CD4-positive, alpha-beta T cell treated with Interleukin-4 for 1 hour (primary cell): ENCODE measurements around the gene CLASP1.
"Not testable (repeated sequence)": the region's sequence is repeated elsewhere in the genome, so short reads cannot be mapped to it uniquely, and the experiment has no call there.

Source experiments
- DNase-seq, 2 donors: peaks; one replicate each; pipeline ENCODE4 v3.0.0-alpha.2; 2020 to 2022

Gene CLASP1

GRCh38 chr2:121570667-121571055 is 78.6 kb downstream of the CLASP1 start:
- no peak for DNase-seq

GRCh38 chr2:121570036-121570666 is 79.1 kb downstream of the CLASP1 start:
- DNase-seq: no peak

- no peak for DNase-seq
These were observed 81.3 kb downstream of the CLASP1 start for GRCh38 chr2:121567957-121568409.

- DNase-seq: no peak
These were observed 81.8 kb downstream of the CLASP1 start for GRCh38 chr2:121567452-121567851.

DNA sequence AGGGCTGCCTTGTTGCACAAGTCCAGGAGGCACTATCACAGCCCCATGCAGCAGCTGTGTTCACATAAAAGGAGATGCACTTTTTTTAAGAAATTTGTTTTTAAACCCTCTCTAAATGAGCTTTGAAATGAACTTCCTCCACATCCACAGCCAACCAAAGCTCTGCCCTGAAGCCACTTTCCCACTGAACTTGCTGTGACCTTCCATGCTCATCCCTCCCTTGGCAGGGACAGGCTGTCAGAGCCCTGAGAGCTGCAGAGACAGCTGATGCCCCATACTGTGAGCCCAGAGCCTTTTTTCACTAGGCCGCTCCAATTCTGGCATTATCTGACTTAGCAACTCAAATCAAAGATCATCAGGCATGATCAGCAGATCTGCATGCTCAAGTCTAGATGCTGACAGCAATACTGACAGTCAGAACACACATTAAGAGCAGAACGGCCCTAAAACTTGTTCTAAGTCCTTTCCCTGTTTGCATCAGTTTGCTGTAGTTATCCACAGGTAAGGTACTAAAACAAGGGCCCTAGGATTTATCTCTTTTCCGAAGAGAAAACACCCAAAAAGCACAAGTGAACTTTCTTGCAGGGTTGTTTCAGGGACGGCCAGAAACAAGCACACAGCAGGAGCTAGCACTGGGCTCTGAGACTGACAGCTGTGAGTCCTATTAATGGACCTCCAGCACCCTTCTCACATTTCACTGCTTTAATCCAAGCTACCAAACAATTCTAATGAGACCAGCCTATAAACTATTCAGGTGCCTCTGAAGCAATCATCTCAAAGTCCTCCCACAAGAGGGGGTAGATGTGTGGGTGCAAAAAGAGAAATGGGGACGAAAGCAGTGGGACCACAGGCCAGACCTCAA is 83.6 kb downstream of the CLASP1 start:
- no peak for DNase-seq

- no peak for DNase-seq
These were observed 84.4 kb downstream of the CLASP1 start for GRCh38 chr2:121564905-121565304.

DNA sequence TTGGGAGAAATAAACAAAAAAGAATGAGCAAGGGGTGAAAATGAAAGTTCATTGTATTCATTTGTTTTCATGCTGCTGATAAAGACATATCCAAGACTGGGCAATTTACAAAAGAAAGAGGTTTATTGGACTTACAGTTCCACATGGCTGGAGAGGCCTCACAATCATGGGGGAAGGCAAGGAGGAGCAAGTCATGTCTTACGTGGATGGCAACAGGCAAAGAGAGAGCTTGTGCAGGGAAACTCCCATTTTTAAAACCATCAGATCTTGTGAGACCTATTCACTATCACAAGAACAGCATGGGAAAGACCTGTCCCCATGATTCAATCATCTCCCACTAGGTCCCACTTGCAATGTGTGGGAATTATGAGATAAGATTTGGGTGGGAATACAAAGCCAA is 85.5 kb downstream of the CLASP1 start:
- not testable (repeated sequence) for DNase-seq

GRCh38 chr2:121562269-121563176 is 86.7 kb downstream of the CLASP1 start:
- no peak for DNase-seq

- no peak for DNase-seq
These were observed 87.5 kb downstream of the CLASP1 start for GRCh38 chr2:121561617-121562268.

DNA sequence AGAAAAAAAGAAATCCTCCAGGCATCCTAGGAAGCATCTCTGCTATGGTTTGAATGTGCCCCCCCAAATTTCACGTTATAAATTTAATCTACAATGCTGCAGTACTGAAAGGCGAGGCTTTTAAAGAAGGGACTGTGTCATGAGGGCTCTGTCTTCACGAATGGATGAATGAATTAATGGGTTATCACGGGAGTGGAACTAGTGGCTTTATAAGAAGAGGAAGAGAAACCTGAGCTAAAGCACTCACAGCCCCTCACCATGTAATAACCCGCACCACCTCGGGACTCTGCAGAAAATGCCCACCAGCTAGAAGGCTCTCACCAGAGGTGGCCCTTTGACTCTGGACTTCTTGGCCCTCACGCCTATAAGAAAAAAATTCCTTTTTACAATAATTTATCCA is 90.9 kb downstream of the CLASP1 start:
- no peak for DNase-seq

DNA sequence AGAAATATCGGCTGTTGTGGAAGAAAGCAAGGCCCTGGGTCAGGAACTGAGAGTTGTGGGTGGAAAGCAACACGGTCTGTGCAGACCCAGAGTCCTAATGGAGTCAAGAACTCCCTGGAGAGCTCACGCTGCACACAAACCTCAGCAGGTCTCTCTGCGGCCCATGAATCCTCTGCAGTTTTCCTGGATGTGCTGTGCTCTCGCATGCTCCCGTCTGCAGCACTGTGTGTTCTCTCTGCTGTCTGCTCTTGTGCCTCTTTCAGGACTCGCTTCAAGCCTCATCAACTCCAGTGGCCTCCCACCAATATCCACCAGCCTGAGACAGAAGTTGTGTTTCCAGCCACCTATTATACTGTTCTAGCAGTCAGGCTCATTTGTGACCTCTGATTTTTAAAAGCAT is 94.3 kb downstream of the CLASP1 start:
- DNase-seq: no peak

- DNase-seq: not testable (repeated sequence)
These were observed 96.6 kb downstream of the CLASP1 start for GRCh38 chr2:121552477-121553180.

- no peak for DNase-seq
These were observed 98.6 kb downstream of the CLASP1 start for GRCh38 chr2:121550669-121551068.

DNA sequence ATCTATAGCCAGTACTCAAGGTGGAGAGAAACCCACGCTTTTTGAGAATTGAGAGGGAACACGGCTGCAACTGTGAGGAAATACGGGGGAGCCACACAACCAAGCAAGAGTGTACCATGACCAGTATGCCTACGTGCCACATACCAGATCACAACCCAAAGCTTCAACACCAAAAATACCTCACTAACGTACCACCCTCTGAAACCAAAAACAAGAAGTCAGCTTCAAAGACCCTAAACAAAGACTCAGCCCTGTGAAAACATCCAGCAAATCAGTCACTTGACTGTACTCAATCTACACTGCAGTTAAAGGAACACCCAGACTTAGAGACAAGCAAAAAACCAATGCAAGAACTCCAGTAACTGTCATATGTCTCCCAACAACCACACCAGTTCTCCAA is 101.6 kb downstream of the CLASP1 start:
- no peak for DNase-seq

DNA sequence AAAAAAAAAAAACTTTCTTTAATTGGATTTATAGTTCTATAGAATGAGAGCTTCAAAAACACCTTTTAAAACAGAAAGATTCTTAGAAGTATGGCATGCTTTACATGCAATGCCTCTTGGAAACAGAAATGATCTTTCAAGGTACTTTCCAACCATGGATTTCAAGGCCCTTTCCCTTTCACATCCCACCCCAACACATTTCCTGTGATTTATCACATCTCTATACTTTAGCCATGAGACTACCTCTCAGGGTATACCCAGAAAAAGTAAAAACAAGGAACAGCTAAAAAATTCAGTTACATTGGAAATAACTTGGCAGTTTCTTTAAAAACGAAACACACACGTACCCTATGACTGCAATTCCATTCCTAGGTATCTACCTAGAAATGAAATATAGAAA is 103.3 kb downstream of the CLASP1 start:
- no peak for DNase-seq

DNA sequence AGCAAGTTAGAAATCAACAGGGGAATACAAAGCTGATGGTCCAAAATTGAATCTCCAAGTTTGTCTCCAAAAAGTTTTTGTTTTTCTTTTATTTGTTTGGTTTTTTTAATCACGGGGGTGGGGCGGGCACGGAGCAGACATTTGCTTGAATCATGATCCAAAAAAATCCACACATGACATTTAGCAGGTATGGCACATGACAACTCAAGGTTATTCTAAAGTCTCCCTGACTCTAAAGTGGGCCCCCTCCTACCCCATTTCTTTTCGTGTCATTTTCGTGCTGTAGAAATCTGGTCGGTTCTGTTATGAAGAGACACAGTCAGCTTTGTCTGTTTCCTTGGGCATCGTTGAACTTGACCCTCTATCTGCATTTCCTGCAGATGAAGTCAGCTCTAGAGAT is 104.0 kb downstream of the CLASP1 start:
- DNase-seq: no peak

GRCh38 chr2:121541495-121541894 is 107.8 kb downstream of the CLASP1 start:
- no peak for DNase-seq

DNA sequence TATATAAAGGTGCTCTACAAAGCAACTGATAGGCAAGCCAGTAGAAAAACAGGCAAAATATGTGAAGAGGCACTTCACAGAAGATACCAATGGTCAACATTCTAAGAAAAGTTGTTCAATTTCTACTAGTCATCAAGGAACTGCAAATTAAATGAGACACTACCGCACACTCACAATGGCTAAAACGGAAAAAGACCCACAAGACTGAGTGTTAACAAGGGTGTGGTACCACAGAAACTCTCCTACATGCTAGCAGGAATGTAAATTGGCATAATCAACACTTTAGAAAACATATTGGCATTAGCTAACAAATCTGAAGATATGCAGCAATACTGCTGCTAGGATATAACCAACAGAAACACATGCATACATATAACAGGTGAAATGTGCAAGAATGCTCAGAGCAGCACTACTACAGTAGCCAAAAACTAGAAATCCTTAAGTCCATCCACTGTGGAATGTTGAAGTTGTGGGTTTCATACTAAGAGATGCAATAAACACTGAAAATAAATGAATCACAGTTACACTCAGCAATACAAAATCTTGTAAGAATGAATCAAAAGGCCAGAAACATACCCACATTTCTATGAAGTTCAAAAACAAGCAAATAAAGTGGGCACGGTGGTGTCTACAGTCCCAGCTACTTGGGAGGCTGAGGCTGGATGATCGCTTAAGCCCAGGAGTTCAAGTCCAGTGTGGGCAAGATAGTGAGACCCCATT is 109.4 kb downstream of the CLASP1 start:
- DNase-seq: no peak

- no peak for DNase-seq
These were observed 112.3 kb downstream of the CLASP1 start for GRCh38 chr2:121536850-121537557.

- DNase-seq: no peak
These were observed 112.9 kb downstream of the CLASP1 start for GRCh38 chr2:121536347-121536746.

DNA sequence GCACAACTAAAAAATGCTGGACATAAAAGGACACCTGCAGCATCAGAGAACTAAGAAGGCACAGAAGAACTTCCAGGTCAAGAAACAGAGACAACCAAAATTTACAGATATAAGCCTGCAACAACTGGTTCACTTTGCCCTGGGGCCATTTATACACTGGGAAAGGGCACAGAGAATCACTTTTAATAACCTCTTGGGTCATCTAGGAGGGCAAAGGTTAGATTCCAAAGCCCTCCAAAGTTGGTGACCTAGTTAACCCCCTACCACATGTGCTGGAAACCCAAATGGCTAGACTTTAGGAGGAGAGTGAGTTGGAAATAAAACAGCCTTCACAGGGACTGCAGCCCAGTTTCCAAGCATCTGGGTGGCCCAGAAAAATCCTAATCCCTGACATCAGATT is 115.3 kb downstream of the CLASP1 start:
- DNase-seq: no peak
